Stimulated activated CD4-positive, alpha-beta T cell treated with anti-CD3 and anti-CD28 coated beads, Interleukin-4, amount 100 ng/mL, for 1 hour (primary cell): Measurements from ENCODE around the gene TIMM10.

Experiments used
- DNase-seq: peaks from one replicate; pipeline ENCODE4 v3.0.0-alpha.2; 2020

The TIMM10 gene

GRCh38 chr11:57501953-57502352 lies 28.6 kb downstream of the TIMM10 start:
- DNase-seq = no peak

DNA sequence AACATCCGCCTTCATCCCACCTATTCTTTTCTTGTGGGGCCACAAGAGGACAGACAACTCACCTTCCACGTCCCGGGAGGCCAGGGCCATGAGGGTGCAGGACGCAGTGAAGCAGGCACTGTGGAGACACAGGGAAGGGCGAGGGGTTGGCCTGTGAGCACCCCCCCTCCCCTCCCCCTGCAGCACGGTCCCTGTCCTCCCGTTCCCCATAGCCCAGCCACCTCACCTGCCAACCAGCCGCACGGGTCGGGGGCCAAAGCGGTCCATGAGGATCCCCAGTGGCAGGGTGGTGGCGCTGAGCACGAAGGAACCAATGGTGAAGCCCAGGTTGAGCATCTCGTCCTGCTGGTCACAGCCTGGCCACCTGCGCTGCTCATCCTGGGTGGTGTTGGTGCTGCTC lies 29.6 kb downstream of the TIMM10 start:
- no peak for DNase-seq

- DNase-seq = no peak
Measured at GRCh38 chr11:57500515-57500914, 30.0 kb downstream of the TIMM10 start.

DNA sequence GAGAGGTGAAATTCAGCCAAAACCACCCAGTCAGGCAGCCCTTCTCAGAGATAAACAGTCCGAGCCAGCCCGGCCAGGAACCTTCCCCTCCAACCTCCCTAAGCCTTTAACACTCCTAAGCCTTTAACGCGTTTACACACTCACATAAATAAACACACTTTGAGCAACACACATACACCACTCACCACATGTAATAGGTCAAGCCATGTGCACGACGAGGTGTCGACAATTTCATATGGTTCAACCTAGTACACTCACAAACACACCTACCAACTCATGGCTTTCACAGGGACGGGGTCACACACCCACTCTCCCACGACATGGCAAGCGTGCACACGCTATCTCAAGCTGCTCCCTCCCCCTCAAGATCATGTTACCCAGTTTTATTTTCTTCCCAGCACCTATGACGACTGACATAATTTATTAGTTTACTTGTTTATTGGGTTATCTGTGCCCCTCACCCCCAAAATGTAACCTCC lies 30.5 kb downstream of the TIMM10 start:
- DNase-seq = no peak

- peak; percentile 45 for DNase-seq
Measured at GRCh38 chr11:57499413-57499982, 31.1 kb downstream of the TIMM10 start.

GRCh38 chr11:57498540-57498939 lies 32.0 kb downstream of the TIMM10 start:
- no peak for DNase-seq

DNA sequence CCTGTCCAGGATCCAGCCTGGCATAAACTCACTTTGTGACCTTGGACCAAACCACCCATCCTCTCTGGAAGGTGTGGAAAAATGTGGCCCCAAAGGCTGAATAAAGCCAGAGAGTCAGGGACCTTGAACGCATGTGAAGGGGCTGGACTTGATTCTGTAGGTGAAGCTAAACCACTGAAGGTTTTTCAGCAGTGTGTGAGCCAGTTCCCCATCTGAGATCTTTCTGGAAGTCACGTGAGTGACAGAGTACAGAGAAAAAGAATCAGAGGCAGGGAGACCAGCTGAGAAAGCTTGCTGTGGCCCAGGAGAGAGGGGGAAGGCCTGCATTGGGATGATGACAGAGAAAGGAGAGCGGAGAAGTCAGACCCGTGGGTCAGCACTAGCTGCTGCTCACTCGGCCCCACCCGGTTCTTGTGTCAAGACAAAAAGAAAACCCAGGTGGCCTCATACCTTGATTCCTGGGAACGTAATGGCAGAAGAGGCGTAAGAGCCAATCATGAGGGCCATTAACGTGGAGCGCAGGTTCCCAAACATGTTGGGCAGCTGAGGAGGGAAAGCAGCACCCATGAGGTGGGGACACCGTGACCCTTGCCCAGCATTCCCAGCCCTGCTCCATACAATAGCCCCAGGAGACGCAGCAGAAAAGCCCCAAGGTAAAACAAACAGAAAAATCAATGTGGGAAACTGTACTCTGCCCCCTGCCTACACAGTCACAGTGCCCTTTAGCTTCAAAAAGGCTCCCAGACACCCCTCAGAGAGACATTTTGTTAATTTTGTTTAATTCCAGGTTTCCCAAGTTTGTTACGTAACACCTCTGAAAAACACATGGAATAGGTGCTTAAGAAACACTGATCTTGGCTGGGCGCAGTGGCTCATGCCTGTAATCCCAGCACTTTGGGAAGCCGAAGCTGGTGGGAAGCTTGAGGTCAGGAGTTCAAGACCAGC lies 33.0 kb downstream of the TIMM10 start:
- DNase-seq = no peak

DNA sequence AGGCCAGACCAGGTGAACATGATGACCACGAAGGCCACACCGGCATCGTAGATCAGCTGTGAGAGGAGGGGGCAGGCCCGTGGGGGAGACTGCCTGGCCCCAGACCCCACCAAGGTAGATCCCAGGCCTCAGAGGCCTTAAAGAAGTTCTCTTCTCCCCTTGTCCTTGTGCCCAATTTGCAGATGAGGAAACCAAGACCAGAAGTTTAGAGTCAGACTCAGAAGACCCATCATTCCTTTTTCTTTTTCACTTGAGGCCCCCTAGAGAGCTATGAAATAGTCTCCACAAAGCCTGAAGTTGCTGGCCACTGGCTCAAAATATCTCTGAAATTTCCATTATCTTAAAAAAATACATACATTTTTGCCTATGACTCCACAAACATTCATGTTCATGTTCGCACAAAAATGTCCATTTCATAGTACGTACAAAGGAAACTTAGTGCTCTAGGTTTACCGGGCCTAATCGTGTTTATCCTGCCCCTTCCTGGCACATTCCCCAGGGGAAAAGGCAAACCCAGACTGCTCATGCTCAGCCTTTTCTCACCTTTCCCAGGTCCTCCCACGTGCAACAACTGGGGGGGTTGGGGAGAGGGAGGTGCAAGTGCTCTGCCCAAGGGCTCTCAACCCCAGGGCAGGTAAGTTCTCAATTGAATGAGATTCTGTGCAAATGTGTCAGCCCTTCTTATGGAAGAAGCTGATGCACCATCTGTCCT lies 34.3 kb downstream of the TIMM10 start:
- DNase-seq = no peak

- DNase-seq = peak; percentile 78
Measured at GRCh38 chr11:57493507-57494503, 36.7 kb downstream of the TIMM10 start.

DNA sequence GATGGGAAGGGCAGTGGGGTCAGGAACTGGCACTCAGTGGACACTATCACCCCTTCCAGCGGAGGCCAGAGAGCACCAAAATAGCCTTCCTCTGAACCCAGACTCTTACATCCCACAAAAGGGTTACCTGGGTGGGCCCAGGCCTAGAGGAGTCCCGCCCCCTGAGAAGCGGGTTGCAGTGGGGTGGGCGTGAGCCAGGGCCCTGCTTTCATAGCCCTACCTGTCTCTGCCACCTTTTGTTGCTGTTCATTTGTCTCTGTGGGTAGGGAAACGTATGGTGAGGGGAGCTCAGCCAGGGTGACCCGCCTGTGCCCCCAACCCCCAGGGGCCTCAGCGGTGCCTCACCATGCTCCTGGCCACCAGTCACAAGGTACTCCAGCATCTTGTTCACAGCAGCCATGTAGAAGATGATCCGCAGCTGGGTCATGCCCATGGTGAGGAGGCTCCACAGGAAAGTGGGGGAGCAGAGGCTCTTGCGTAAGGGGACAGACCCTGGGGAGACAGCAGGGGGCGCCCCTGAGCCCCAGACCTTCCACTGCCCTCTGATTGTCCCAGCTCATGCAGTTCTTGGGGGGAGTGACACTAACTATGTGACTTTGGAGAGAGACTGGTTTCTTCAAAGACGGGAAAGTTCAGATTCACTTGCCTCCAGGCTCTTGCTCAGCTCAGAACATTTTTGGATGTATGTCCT lies 39.0 kb downstream of the TIMM10 start:
- DNase-seq = peak; percentile 53

DNA sequence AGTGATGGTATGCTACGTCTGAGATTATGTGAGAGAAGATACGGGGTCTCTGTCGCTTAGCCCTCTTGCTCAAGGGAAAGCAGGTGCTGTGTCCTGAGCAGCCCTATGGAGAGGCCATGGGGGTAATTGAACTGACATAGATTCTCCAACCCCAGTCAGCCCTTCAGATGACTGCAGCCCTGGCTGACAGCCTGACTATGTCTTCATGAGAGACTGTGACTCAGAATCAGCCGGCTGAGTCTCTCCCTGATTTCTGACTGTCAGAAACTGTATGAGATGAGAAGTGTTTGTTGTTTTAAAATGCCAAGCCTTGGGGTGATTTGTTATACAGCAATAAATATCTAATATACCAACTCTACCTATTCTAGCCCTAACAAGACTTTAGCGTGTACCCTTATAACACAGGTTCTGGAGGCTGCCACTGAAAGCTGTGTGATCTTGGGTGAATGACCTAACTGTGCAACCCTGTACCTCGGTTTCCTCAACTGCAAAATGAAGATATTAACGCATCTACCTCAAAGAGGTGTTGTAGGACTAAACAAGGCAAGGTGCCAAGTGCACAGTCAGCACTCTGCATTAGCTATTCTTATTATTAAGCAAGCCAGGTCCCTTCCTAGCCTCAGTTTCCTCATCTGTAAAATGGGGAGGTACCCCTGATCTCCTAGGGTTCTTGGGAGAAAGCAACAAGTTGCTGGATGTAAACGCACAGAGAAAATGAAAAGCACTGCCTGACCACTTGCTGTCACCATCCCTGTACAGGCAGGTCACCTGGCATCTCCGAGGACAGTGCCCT lies 39.9 kb downstream of the TIMM10 start:
- DNase-seq = no peak

GRCh38 chr11:57487920-57488659 lies 42.5 kb downstream of the TIMM10 start:
- no peak for DNase-seq

DNA sequence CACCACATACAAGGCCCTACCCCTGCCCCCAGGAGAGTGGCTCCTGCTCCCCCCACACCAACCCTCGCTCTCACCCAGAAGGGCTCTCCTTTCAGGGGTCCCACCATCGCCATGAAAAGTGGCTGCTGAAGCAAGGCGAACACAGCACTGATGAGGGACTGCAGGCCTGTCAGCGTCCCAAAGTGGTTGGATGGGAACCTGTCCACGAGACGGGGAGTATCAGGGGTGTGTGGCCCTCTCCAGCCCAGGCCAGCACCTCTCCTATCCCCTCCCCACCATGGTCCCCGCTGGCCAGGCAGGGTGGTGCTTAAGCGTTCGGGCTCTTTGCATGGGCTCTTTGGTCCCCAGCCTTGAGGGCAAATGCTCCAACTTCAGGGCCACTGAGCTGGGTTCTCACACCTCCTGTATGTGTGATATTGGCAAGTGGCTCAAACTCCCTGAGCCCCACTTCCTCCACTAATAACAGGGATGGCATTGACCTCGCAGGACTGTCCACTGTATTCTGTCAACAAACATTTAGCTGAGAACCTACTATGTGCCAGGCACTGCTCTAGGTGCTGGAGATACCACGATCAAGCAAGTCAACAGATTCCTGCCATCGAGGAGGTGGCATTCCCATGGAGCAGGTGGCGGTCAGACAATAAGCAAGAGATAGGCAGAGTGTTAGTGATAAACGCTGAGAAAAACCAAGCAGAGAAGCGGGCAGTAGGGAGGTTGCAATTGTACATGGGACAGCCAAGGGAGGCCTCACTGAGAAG lies 43.4 kb downstream of the TIMM10 start:
- DNase-seq = no peak

GRCh38 chr11:57485217-57485990 lies 45.1 kb downstream of the TIMM10 start:
- no peak for DNase-seq

DNA sequence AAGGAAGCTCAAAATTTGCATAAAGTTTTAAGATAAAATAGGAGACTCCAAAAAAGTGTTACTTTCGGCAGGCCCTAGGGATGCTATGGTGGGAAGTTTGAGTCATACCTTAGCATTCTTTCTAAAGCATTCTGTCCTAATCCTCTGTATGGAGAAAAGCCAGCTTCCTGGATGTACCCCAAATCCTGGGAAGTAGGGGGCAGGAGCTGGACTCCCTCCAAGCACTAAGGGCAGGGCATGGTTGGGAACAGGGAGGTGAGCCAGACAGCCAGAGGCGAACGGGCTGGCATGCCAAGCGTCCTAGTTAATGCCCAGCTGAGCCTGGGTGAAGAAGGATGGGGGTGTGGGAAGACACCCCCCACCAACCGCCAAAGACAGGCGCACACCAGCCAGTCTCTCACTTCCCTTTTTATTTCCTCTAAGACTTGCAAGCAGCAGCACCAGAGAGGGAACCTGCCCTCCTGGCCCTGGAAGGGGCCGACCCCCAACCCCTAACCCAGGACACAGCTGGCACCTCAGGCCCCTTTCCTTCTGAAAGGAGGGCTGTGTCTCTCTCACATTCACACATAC lies 46.3 kb downstream of the TIMM10 start:
- no peak for DNase-seq

DNA sequence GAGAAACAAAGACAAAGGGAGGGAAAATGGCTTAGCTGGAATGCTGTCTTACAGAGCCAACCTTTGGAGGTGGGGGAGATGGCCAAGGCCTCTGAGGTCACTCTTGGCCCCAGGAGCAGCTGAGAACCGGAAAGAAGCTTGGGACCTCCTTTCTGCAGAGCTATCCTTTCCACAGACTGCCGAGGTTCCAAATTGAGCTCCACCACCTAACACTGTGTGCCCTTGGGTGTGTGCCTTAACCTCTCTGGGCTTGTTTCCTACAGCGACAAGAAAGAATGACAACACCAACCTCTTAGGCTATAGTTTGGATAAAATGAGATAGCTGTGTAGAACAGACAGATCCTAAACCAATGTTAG lies 47.0 kb downstream of the TIMM10 start:
- DNase-seq = no peak

DNA sequence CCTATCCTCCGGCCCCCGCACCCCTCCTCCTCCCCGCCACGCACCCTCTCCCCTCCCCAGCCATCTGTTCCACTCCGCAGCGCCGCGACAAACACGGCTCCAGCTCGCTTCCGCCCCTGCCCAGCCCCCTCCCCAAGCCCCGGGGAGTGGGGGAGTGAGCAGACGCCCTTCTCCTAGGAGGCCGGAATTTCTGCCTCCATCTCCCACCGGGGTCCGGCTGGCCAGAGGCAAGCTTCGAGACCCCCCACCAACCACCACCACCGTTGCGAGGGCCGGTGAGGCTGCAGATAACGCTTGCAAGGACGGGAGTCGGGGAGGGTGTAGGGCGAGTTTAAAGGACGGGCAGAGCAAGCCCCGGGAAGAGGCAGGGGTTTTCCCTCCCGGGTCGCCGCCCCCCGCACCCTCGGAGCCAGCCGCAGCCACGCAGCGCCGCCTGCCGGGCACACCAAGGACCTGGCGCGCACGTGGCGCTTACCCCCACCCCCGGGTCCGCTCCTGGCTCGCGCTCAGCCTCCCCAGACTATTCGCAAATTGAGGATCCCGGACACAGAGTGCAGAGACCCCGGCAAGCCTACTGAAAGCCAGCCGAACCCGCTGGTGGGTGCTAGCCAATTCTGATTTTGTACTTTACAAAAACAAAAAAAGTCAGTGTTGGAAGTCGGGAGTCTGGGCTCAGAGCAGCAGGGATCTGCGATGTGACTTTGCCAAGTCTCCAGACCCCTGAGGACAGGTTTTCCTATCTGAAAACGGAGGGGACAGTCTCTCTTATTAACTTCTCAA lies 47.6 kb downstream of the TIMM10 start:
- peak; percentile 80 for DNase-seq
